Panc1 (cell line): ENCODE data around the gene MAP1A.

ENCODE experiments used
- POLR2AphosphoS5 ChIP-seq: IDR thresholded peaks from 2 replicates; pipeline ENCODE4 v1.6.1; 2012; ENCODE audit warnings: mild to moderate bottlenecking, low read depth, low read length, moderate library complexity
- TF ChIP-seq, protein P1 (sequence below): fragments of 450-650 bp; IDR thresholded peaks from 2 replicates; pipeline ENCODE4 v1.5.1; 2017; ENCODE audit warnings: mild to moderate bottlenecking

DNA sequence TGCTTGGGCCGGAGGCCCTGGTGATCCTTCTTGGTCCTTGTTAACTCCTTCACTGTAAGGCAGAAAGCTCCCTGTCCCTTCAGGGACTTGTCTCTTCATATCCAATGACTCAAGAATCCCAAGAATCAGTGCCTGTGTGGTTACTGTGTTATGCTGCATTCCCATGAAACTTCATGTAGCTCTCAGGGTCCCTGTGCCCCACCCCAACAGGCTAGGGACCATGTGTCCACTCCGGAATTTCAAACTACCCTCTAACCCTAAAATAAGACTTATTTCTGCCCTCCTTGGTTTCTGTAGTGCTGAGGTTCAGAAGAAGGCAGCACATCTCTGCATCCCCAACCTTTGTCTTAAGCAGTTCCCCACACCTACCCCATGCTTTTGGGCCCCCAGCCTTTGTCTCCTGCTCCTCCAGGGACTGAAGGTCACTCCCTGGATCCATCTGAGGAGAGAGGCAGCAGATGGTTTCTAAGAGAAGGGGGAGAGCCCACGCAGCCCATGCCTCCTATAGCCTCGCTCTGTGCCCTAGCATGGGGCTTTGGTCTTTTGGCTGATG, 531 bp upstream of the MAP1A start:
- no peak for TF ChIP-seq POLR2AphosphoS5
- TF ChIP-seq, protein P1, sequence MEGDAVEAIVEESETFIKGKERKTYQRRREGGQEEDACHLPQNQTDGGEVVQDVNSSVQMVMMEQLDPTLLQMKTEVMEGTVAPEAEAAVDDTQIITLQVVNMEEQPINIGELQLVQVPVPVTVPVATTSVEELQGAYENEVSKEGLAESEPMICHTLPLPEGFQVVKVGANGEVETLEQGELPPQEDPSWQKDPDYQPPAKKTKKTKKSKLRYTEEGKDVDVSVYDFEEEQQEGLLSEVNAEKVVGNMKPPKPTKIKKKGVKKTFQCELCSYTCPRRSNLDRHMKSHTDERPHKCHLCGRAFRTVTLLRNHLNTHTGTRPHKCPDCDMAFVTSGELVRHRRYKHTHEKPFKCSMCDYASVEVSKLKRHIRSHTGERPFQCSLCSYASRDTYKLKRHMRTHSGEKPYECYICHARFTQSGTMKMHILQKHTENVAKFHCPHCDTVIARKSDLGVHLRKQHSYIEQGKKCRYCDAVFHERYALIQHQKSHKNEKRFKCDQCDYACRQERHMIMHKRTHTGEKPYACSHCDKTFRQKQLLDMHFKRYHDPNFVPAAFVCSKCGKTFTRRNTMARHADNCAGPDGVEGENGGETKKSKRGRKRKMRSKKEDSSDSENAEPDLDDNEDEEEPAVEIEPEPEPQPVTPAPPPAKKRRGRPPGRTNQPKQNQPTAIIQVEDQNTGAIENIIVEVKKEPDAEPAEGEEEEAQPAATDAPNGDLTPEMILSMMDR: no peak
